B cell (primary cell): ENCODE data around the gene VTI1A.

ENCODE experiments used
- EZH2 ChIP-seq: IDR thresholded peaks from 2 replicates; pipeline ENCODE4 v1.6.1; 2012; ENCODE audit warnings: borderline replicate concordance, low read depth, mild to moderate bottlenecking, moderate library complexity, low read length; ENCODE audit not compliant: insufficient read depth, poor library complexity, severe bottlenecking
- TF ChIP-seq, protein P1 (sequence below): fragments of 200-600 bp; IDR thresholded peaks from one replicate; pipeline ENCODE4 v1.8.0; 2022; ENCODE audit warnings: antibody characterized with exemption, mild to moderate bottlenecking

DNA sequence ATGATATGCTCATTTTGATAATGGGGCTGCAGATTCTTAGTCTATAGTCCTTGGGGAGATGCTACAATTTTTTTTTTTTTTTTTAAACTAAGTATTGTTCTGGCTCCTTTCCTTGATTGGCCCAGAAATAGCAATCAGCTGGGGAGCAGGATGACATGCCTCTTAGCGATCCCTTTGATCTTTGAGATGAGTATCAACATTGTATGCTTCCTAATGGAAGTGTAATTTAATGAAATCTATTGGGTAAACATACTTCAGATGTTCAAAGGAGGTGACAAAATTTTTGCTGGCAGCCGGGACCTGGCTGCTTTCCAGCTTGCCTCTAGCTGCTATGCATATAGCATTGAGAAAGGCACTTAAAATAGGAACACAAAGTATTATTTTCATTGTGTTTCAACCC lies 43.5 kb downstream of the VTI1A start:
- TF ChIP-seq, protein P1, sequence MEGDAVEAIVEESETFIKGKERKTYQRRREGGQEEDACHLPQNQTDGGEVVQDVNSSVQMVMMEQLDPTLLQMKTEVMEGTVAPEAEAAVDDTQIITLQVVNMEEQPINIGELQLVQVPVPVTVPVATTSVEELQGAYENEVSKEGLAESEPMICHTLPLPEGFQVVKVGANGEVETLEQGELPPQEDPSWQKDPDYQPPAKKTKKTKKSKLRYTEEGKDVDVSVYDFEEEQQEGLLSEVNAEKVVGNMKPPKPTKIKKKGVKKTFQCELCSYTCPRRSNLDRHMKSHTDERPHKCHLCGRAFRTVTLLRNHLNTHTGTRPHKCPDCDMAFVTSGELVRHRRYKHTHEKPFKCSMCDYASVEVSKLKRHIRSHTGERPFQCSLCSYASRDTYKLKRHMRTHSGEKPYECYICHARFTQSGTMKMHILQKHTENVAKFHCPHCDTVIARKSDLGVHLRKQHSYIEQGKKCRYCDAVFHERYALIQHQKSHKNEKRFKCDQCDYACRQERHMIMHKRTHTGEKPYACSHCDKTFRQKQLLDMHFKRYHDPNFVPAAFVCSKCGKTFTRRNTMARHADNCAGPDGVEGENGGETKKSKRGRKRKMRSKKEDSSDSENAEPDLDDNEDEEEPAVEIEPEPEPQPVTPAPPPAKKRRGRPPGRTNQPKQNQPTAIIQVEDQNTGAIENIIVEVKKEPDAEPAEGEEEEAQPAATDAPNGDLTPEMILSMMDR, result no peak
- TF ChIP-seq EZH2, result no peak
